ENCODE measurements around the gene HSPH1. TPM values are rescaled to one million over a fixed set of nuclear protein-coding genes. Genes with fewer than 3 reads are reported as not detected.

Gene HSPH1
- total and polyA plus RNA-seq, 2 donors (not counting 3 experiments of a cell fraction or from before 2014, with no cell fraction given) = 15.8 to 124 TPM

- dilution Hi-C loops (cut with MboI; ENCODE audit: extremely low pct_ligation_motif_present, low sequenced_read_pairs) = no loop called here
- POLR2A ChIA-PET = no interaction called here
- CTCF ChIA-PET = interaction anchor here (1.7 kb wide), 1 partner anchor 45 kb away, joined by 8 read pairs; no protein-coding TSS in a partner anchor
These were observed 72.1 kb downstream of the HSPH1 start for GRCh38 chr13:31089649-31090048.

GRCh38 chr13:31088826-31089420 lies 72.8 kb downstream of the HSPH1 start:
- Histone ChIP-seq H3K4me3 (replicated peaks in 1 of 3; ENCODE audit: insufficient read depth in 1 of 3, low read depth in 1 of 3, low read length in 3 of 3) (no peak overlapping the region), H2AFZ (ENCODE audit: low read depth, low read length) (no peak overlapping the region), H3K27ac (ENCODE audit: insufficient read depth, low read depth, low read length) (no peak overlapping the region), H3K4me2 (ENCODE audit: insufficient read depth, low read length) (no peak overlapping the region), H3K4me1 (ENCODE audit: control insufficient read depth, extremely low read depth, insufficient read depth, low read length) (peaks cover 8% of the 10 kb centered on the region), H3K27me3 (ENCODE audit: control insufficient read depth in 2 of 2, insufficient read depth in 2 of 2, low read length in 2 of 2) (peaks cover 14 to 25% of the 10 kb centered on the region in 2 experiments), H3K9ac (replicated peaks; ENCODE audit: extremely low read depth, insufficient read depth, low read length) (no peak overlapping the region), H3K36me3 (ENCODE audit: control insufficient read depth in 2 of 2, extremely low read depth in 1 of 2, insufficient read depth in 2 of 2, low read length in 2 of 2) (no peaks in the 10 kb centered on the region), H4K20me1 (replicated peaks; ENCODE audit: control insufficient read depth, extremely low read depth, insufficient read depth, low read length) (no peaks in the 10 kb centered on the region), H3K9me3 (replicated peaks; ENCODE audit: control insufficient read depth, insufficient read depth, low read length) (no peaks in the 10 kb centered on the region), H3K9me1 (replicated peaks; ENCODE audit: control insufficient read depth, extremely low read depth, insufficient read depth, low read length) (no peaks in the 10 kb centered on the region), H3K79me2 (ENCODE audit: control insufficient read depth, insufficient read depth, low read length) (no peaks in the 10 kb centered on the region)
- no peak for TF ChIP-seq FOS (IDR thresholded peaks at IDR 0.05; ENCODE audit: borderline replicate concordance, insufficient read depth, low read length)
- TF ChIP-seq CTCF (IDR thresholded peaks at IDR 0.05; ENCODE audit: extremely low read depth in 1 of 2, insufficient read depth in 1 of 2, low read depth in 1 of 2, low read length in 2 of 2) = no peak
- no peak for TF ChIP-seq MAX (IDR thresholded peaks at IDR 0.05; ENCODE audit: insufficient read depth, insufficient read length)
- TF ChIP-seq JUN (IDR thresholded peaks at IDR 0.05; ENCODE audit: borderline replicate concordance, insufficient read depth, insufficient read length, low read depth) = no peak
- no peak for TF ChIP-seq EZH2 (IDR thresholded peaks at IDR 0.05; ENCODE audit: borderline replicate concordance, low read depth, low read length, severe bottlenecking)
- TF ChIP-seq POLR2A (IDR thresholded peaks at IDR 0.05; ENCODE audit: low read depth, low read length) = no peak
- no peak for TF ChIP-seq MYC (IDR thresholded peaks at IDR 0.05; ENCODE audit: low read depth, low read length)
- no peak for TF ChIP-seq POLR2AphosphoS5 (IDR thresholded peaks at IDR 0.05; ENCODE audit: insufficient read depth, low read depth, low read length)
- no peak for TF ChIP-seq GATA2 (IDR thresholded peaks at IDR 0.05; ENCODE audit: insufficient read depth, insufficient read length, low read depth, low read length)
- dilution Hi-C loops (cut with MboI; ENCODE audit: extremely low pct_ligation_motif_present, low sequenced_read_pairs) = no loop called here
- no peak for FAIRE-seq
- no TSS peak for BruUV-seq (replicated peaks)
- CTCF ChIA-PET = interaction anchor here (1.7 kb wide), 1 partner anchor 44 kb away, joined by 8 read pairs; no protein-coding TSS in a partner anchor
- intact Hi-C loops (cut with micrococcal nuclease) = no loop called here
- POLR2A ChIA-PET = no interaction called here
- DNase-seq (ENCODE audit: low read depth, low spot score) = no peak

More at GRCh38 chr13:31089649-31090048, 72.1 kb downstream of the HSPH1 start:
- Histone ChIP-seq H3K4me3 (replicated peaks in 1 of 3; ENCODE audit: insufficient read depth in 1 of 3, low read depth in 1 of 3, low read length in 3 of 3) (no peak overlapping the region), H3K4me2 (ENCODE audit: insufficient read depth, low read length) (no peak overlapping the region), H3K36me3 (ENCODE audit: control insufficient read depth in 2 of 2, extremely low read depth in 1 of 2, insufficient read depth in 2 of 2, low read length in 2 of 2) (no peaks in the 10 kb centered on the region), H3K79me2 (ENCODE audit: control insufficient read depth, insufficient read depth, low read length) (no peaks in the 10 kb centered on the region), H3K9me3 (replicated peaks; ENCODE audit: control insufficient read depth, insufficient read depth, low read length) (no peaks in the 10 kb centered on the region), H3K27me3 (ENCODE audit: control insufficient read depth in 2 of 2, insufficient read depth in 2 of 2, low read length in 2 of 2) (peaks cover 10 to 18% of the 10 kb centered on the region in 2 experiments), H3K4me1 (ENCODE audit: control insufficient read depth, extremely low read depth, insufficient read depth, low read length) (peaks cover 8% of the 10 kb centered on the region), H3K9me1 (replicated peaks; ENCODE audit: control insufficient read depth, extremely low read depth, insufficient read depth, low read length) (no peaks in the 10 kb centered on the region), H4K20me1 (replicated peaks; ENCODE audit: control insufficient read depth, extremely low read depth, insufficient read depth, low read length) (no peaks in the 10 kb centered on the region), H3K27ac (ENCODE audit: insufficient read depth, low read depth, low read length) (no peak overlapping the region), H3K9ac (replicated peaks; ENCODE audit: extremely low read depth, insufficient read depth, low read length) (no peak overlapping the region), H2AFZ (ENCODE audit: low read depth, low read length) (no peak overlapping the region)
- DNase-seq (ENCODE audit: low read depth, low spot score) (no peak), FAIRE-seq (no peak)
- TF ChIP-seq POLR2AphosphoS5 (IDR thresholded peaks at IDR 0.05; ENCODE audit: insufficient read depth, low read depth, low read length) (no peak), POLR2A (IDR thresholded peaks at IDR 0.05; ENCODE audit: low read depth, low read length) (no peak)
- intact Hi-C loops (cut with micrococcal nuclease) = loop anchor here (2.0 kb wide), 1 partner anchor 45 kb away; no protein-coding TSS in a partner anchor
- no TSS peak for BruUV-seq (replicated peaks)

Measured in endothelial cell of umbilical vein (primary cell).